ENCODE data around the gene SENP1.

DNA sequence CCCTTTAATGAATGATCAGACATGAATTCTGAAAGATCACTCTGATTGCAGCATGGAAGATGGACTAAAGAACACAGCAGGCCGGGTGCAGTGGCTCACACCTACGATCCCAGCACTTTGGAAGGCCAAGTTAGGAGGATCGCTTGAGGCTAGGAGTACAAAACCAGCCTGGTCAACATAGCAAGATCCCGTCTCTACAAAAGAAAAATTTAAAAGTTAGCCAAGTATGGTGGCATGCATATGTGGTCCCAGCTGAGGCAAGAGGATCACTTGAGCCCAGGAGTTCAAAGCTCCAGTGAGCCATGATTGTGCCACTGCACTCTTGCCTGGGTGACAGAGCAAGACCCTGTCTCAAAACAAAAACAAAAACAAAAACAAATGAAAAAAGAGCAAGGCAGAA, 35.1 kb downstream of the SENP1 start:
- TF ChIP-seq, protein P1, sequence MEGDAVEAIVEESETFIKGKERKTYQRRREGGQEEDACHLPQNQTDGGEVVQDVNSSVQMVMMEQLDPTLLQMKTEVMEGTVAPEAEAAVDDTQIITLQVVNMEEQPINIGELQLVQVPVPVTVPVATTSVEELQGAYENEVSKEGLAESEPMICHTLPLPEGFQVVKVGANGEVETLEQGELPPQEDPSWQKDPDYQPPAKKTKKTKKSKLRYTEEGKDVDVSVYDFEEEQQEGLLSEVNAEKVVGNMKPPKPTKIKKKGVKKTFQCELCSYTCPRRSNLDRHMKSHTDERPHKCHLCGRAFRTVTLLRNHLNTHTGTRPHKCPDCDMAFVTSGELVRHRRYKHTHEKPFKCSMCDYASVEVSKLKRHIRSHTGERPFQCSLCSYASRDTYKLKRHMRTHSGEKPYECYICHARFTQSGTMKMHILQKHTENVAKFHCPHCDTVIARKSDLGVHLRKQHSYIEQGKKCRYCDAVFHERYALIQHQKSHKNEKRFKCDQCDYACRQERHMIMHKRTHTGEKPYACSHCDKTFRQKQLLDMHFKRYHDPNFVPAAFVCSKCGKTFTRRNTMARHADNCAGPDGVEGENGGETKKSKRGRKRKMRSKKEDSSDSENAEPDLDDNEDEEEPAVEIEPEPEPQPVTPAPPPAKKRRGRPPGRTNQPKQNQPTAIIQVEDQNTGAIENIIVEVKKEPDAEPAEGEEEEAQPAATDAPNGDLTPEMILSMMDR (IDR thresholded peaks at IDR 0.05) = no peak
- TF ChIP-seq POLR2A (IDR thresholded peaks at IDR 0.05) = no peak

Data from prostate gland (tissue), 2 donors.